Globus pallidus (tissue), 1 donor: ENCODE data around the gene ACADM.
"Not testable (repeated sequence)": the region's sequence is repeated elsewhere in the genome, so short reads cannot be mapped to it uniquely, and the experiment has no call there.

ENCODE experiments used
- DNase-seq: peaks from one replicate; pipeline ENCODE4 v3.0.0-alpha.2; 2015; ENCODE audit warnings: low spot score

ACADM gene

GRCh38 chr1:75795703-75796193 is 71.2 kb downstream of the ACADM start:
- no peak for DNase-seq

DNA sequence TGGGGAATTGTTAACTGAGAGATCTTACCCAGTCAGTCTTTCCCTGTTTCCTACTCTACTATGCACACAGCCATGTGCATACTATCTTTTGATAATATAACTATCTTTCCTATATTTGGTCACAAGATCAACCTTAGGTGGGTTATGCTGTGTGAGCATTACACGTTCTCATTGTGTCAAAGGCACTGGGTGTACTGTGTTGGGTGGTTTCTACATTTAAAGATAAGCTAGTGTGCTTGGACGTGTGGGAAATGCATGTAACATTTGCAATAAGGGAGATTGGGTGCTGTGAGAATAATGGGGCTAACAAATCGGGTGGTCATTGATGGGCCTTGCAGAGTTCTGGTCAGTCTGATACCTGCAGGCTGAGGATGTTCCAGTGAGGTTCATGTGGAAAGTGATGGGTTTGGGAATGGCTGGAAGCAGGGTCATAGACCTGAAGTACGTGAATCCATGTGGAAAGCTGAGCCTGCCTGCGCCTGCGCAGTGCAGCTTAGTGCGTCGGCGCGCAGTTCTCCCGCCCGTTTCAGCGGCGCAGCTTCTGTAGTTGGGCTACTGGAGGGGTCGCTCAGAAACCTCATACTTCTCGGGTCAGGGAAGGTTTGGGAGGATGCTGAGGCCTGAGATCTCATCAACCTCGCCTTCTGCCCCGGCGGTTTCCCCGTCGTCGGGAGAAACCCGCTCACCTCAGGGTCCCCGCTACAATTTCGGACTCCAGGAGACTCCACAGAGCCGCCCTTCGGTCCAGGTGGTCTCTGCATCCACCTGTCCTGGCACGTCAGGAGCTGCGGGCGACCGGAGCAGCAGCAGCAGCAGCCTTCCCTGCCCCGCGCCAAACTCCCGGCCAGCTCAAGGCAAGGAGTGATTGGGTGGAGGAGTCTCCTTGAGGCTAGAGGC is 72.1 kb downstream of the ACADM start, which contains the start of gene MSH4:
Gene MSH4 (plus strand): TSS at position 507 of the 897 bp plus-strand sequence. CDS start 104 bp downstream, at position 611.
- DNase-seq: no peak

DNA sequence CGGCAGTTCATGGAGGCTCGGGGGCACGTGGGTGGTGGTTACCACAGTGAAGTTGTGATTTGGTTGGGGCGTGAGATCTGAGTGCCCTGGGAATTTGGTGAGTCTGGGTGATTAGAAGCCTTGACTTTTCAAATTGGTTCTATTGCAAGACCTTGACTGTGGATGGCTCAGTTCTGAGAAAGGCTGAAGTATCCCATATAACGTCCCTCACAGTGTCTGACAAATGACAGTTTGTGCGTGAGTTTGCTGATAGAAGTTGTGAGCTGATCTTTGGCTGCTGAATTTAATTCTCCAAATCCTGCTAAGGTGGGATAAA is 72.7 kb downstream of the ACADM start:
- DNase-seq: no peak

GRCh38 chr1:75797606-75798216 is 73.2 kb downstream of the ACADM start:
- DNase-seq: no peak

DNA sequence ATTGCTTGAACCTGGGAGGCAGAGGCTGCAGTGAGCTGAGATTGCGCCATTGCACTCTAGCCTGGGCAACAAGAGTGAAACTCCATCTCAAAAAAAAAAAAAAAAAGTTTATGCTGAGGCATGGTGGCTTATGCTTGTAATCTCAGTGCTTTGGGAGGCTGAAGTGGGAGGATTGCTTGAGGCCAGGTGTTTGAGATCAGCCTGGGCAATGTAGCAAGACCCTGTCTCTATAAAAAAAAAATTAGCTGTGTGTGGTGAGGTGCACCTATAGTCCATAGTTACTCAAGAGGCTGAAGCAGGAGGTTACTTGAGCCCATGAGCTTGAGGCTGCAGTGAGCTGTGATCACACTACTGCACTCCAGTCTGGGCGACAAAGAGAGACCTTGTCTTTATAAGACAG is 77.0 kb downstream of the ACADM start:
- DNase-seq: not testable (repeated sequence)

DNA sequence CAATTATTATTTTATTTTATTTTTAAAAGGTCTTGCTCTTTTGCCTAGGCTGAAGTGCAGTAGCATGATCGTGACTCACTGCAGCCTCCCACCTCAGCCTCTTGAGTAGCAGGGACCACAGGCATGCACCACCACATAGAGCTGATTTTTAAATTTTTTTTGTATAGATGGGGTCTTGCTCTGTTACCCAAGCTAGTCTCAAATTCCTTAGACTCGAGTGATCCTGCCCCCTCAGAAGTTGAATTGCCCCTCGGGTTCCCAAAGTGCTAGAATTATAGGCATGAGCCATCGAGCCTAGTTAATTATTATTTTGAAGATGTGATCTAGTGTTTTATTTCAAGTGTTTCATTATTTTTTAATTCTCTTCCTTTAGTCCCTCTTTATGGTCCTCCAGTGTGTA is 84.4 kb downstream of the ACADM start:
- DNase-seq: no peak

- DNase-seq: not testable (repeated sequence)
Observed at GRCh38 chr1:75810113-75810512, 85.6 kb downstream of the ACADM start.

DNA sequence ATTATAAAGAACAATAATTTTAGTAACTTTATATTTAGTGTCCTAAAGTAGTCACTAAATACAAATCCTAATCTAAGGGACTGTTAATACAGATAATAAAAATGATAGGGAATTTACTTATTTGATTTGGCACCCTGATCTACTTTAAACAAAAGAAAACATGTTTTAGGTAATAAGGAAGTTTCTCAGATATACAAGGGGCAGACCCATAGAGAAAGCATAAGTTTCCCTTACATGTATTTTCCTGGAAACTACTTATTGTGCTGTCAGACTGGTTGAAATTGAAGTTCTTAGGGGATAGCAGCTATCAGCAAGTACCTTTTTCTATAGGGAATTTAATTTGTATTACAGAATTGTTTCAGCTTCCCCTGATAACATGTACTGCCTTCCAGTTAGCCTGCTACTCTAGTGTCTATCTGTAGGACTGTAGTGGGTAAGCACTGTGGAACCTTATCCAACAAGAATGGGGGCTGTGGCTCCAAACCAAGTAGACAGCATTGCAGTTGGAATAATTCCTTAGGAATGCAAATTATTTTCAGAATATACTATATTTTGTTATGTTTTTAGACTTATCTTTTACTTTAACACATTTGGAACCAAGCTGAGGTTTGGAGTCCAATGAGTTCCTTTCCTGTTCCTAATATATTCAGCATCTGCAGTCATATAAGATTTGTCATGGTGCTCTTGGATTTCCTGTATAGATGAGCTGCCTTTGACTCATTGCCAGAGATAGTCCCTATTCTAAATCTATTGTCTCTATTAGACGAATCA is 86.9 kb downstream of the ACADM start:
- DNase-seq: no peak

GRCh38 chr1:75812065-75812464 is 87.6 kb downstream of the ACADM start:
- no peak for DNase-seq
